H54 (cell line): ENCODE measurements around the gene KLF15.

Experiments
- DNase-seq: peaks from one replicate; pipeline ENCODE4 v3.0.0; 2011; ENCODE audit warnings: low spot score, mixed read lengths; ENCODE audit not compliant: insufficient read length
- FAIRE-seq: peaks from 3 replicates; lab custom pipeline; 2011; peaks lifted over from hg19 to GRCh38; lab: Jason Lieb, UNC
- POLR2A ChIP-seq: IDR thresholded peaks from 2 replicates; pipeline ENCODE4 v1.6.1; 2011; ENCODE audit warnings: low read depth, mild to moderate bottlenecking, low read length

The KLF15 gene

DNA sequence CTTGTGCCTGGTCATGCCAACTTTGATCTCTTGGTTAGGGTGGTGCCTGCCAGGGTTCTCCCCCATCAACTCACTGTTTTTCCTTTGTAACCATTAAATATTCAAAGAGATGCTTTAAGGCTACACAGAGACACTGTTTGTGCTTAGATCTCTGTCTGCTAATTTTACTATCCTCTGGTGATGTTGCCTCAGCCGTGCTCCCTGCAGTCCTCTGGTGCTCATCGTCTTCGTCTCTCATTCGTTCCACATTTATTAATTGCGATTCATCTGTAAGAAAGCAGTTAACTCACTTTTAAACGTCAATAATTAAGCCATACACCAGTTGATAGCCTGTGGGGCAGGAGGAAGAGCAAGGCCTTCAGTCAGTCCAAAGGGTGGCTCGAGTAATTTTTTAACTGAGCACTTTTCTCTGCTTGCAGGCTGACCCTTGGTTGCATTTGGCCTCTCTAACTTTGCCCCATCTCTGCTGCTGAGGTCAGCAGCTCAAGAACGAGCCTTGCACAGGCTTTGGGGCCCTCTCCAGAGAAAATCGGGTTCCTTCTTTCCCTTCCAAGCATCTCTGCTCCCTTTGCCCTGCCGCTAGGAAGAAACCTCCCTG is 62.9 kb downstream of the KLF15 start:
- no peak for FAIRE-seq
- no peak for DNase-seq
- no peak for TF ChIP-seq POLR2A

- TF ChIP-seq POLR2A, result no peak
- no peak for DNase-seq
- no peak for FAIRE-seq
Measured at GRCh38 chr3:126293370-126294082, 63.7 kb downstream of the KLF15 start.
